ENCODE results near the gene OGA.

OGA gene

DNA sequence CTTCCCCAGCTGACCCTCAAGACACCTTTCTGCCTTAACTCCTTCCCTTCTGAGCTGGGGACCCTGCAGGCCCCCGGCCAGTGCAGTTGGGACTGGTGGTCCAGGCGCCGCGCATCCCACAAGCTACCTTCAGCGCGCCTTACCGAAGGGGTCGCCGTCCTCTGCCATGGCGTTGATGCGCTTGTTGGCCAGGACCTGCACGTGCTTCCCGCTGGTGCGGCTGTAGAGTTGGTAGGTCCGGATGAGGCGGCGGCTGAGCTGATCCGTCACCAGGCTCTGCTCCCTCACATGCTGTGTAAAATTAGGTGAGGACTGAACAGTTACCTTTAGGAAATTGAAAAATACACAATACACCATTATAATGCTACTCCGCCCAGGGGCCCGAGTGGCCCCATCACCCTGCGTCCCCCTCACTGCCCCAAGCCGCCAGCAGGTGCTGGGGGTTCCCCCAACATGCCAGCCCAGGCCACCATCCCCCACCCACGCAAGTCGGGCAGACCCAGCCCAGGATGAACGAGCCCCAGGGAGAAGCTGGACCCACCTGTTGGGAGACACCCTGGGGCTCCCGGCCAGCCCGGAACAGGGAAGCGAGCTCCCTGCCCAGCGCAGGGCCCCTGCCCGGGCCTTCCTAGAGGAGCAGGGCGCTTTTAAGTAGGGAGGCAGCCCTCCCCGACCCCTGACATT lies 43.5 kb downstream of the OGA start:
- no peak for DNase-seq

DNA sequence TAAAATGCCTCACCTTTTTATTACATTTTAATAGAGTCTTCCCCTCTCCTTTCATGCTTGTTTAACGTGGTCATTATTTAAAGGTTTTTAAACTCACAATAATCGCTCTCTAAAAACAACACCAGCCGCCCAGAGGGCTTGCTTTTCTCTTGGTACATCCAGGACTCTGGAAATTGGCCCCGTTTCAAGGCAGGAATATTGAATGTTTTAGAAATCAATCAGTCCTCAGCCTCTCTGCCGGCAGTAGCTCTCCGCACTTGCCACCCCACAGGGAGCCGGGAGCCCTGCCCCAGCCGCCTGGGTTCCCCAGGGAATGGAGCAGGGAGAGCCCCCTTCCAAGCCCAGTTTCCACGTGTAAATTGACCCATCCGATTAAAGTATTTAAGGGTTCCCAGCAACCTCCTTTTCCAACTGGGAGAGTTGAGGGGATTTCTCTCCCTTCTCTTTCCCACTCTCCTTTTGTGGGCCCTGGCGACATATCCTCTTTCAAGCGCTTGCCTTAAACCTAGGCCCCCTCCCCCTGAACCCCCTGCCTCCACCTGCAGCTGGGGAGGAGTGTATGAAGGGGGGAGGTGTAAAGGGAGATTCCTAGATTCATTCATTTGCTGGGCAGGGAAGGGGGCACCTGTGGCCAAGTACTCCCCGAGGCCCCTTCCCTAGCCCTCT lies 44.2 kb downstream of the OGA start:
- DNase-seq, result no peak

DNA sequence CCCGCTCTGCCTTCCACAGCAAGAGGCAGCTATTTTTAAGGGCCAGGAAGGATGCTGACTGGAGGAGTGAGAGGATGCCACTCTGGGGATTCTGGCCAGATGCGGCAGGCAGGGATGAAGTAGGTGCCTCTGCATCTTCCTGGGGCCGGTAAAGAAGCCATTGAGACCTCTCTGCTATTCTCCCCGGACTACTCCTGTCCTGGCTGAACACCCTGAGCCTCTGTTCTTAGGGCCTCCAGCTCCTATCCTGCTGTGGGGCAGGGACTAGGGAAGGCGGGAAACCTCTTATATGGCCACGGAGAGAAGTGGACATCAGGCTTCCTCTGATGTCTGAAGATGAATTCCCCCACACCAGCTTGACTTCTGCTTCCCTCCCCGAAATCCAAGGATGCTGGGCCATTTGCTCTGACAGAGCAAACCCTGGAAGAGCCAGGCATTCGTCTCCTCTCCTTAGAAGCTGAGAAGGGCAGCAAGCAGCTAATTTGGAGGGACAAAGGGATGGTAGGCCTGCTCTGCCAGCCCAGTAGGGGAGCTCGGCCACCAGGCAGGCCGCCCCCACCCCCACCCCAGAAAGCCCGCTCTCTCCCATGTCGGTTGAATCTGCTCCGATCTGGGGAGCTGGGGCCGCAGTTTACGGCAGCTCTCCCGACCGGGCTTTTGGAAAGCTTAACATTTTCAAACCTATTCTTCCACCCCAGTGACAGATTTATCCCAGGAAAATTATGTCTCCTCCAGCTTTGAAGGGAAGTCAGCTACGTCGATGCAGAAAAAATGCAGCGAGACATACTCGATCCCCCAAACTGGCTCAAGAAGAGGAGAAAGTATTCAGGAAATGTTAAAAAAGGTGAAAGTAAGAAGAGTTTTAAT lies 45.1 kb downstream of the OGA start:
- no peak for DNase-seq

DNA sequence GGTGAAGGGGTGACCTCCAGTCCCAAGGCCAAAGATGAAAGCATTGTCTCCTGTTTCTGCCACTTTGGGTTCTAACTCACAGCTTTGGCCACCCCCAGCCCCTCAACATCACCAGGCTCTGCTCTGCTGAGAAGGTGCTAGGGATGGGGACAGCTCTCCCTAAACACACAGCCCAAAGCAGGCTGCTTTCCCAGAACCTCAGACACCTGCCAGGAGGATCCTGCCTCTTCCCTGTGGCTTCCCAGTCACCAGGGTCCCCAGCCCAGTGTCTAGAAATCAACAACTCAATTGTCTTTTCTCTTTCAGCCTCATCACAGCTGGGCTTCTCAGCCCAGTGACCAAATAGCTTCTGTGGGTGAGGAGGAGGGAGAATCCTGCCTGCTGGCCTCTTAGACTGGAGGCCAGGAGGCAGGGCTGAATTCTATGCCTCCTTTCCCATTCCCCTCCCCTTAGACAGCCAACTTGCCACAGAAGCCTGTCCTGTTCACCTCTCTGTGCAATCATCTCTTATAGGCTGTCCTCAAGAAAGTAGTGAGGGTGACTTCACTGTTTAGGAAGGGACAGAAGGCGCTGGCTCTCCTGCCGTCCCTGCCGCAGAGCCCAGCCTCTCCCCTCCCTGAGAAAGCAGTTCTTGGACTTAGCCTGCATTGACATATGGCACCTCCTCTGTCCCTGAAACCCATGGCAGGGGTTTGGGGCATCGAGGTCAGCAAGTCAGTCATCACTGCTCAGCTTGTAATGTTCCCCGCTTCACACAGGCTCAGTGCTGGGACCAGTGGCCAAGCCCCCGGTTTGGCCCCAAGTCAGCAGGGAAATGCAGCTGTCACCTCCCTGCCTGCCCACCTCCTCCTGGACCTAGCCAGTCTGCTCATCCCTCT lies 46.0 kb downstream of the OGA start:
- no peak for DNase-seq

DNA sequence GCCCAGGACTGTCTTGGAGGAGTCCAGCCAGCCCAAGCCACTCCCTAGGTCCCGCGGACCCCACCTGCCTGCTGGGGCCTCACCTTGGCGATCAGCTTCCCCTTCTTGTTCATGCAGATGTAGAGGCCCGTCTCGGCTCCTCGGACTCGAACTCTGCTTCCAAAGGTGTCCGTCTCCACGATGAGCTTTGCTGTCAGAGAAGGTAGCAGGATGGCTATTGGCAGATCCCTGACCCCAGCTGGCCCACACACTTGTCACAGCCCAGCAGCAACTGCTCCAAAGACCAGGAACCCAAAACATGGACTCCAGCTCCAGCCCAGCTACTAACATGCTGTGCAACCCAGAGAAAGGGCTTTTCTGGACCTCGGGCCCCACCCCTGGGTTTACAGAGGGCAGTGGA lies 46.9 kb downstream of the OGA start:
- DNase-seq, result no peak

DNA sequence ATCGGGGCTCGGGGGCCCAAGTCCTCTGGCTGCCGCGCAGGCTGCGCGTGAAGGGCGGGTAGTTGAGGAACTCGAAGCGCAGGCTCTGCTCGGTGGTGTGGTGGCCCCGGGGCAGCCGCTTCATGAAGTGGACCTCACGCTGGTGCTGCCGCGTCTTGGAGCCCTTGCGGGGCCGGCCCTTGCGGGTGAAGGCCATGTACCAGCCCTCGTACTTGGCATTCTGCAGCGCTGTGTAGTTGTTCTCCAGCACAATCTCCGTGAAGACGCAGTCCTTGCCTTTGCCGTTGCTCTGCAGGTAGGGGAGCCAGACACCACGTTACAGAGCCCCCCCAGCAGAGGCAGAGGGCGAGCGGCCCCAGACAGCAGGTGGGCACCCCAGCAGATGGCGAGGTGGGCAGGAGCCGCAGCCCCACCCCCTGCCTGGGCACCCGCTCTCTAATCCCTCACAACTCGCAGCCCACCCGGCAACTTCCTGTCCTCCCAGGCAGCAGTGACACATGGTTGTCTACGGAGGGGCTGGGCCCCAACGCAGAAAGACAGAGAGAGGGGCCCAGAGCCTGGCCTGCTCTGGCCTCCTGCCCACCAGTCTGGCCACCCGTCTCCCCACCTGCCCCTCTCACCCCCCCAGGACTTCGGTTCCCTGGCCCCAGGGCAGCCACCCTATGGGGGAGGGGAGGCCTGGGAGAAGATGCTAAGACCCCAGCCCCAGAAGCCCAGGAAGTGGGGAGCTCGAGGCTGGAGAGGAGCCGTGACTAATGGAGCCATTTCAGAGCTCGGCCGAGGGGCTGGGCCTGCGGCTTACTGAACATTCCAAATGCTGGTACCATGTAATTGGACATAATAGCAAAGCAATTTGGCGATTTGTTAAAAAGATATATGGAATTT lies 47.7 kb downstream of the OGA start:
- no peak for DNase-seq

DNA sequence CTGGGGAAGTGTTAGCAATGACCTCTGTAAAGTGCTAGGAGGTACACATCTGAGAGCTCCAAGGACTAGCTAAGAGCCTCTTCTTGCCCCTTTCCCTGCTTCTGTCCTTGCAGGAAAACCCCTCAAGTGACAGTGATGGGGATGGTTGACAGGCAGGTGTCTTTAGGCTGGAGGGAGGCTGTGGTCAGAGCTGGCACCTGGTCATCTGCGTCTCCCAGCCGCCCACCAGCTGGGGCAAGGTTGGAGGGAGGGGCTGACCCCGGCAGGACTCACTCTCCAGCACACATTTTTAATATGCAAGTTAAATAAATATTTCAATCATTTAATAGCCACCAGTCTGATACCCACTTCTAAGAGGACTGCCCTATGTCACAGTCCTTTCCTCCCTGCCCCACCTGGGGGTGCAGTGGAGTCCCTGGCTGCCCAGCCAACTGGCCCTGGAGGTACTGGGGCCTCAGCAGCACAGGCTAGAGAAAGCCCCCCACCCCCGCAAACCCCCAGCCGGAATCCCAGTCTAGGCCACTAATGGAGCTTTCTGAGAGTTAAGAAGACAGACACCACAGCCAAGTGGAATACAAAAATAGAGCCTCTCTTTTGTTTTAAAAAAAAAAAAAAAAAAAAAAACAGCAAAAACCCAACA lies 48.6 kb downstream of the OGA start:
- no peak for DNase-seq

DNA sequence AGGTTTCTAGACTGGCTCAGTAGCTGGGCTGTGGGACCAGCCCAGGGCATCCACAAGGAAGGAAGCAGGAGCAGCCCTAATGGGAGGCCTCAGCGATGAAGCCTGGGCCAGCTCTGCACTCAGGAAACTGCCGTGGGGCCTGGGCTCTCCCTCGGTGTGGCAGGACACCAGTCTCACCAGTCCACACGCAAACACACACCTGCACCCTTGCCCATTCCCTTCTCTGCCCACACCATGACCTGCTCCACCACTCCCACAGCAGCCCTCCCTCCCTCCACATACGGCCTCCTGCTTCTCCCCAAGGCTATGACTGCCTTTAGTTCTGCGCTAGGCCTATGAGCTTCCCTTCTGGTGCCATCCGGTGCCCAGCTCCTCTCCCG lies 49.5 kb downstream of the OGA start:
- DNase-seq, result no peak

DNA sequence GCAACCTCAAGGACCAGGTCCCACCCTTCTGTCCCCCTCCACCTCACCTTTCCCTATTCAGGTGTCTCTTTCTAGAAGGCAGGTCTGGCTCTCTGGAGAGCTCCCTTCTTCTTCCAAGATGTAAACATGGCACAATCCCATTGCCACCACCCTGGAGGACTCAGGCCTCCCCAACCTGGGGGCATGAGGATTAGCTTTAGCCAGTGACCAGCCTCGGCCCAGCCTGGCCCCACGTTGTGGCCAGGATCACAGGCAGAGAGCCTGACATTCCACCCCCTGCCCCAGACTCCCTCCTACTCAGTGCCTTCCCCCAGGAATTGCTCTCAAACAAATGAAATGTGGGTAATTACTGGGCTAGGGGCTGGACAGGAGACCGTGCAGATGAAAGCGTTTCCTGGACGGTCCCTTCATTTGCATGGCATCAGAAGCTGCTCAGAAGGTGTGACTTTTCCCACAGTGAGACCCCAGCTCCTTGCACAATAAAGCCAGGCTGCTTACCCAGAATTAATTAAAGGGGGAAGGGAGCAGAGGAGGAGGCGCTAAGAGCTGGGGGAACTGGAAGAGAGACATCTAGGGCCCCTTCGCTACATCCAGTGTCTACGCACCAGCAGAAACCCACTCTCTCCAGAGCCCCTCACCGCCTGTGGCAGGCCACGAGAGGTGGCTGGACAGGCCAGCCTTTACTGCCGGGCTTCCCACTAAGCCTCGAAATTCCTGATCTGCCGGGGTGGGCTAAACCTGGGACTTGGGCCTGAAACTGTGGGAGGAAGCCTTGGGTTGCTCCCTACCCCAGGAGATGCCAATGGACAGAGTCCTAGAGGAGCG lies 50.1 kb downstream of the OGA start:
- DNase-seq, result no peak

DNA sequence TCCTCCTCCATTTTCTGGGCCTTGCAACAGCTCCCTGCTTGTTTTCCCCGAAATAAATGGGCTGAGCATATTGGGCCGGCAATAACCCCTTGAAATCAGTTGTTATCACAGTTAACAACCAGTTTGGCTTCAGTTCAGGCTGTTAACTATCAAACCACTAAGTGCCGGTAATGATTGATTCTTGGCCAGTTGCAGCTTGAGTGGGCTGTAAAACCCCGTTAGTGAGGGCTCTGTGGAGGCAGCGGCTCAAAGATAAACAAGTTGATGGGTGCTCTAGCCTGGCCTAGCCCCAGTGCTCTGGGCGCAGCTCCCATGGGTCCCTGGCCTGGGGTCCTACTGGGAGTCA lies 50.7 kb downstream of the OGA start:
- DNase-seq, result no peak

DNA sequence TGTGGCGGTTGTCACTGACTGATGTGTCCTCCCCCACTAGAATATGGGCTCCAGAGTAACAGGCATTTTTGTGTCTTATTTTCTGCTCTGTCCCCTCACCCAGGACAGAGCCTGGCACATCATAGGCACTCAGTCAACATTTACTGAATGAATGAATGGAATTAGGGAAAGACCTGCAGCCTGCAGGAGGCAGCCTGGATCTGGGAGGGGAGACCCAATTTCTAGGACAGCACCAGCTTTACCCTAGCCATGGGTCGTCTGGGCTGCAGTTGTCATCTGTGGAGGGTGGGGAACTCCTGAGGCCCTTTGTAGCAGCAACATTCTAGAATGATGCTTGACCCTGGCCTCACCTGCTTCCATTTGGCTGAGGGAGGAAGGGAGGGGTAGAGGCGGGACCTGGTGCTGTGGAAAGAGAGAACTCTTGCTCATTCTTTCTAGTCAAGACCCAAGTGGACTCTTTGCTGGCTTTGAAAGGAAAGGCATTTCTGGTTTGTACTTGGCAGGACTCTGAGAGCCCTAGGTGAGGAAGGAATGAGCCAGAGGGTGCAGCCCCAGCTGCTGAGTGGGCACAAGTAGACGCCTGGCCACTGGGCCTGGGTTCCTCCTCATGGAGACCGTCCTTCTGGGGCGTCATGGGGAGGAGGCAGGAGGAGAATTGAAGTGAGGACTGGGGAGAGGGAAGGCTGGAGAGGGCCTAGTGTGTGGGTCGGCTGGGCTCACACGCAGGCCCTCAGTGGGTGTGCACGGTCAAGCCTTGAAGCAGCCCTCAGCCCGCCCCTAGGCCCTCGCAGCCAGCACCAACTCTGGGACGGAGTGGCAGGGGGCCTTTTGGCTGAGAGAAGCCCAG lies 51.3 kb downstream of the OGA start:
- DNase-seq, result no peak

DNA sequence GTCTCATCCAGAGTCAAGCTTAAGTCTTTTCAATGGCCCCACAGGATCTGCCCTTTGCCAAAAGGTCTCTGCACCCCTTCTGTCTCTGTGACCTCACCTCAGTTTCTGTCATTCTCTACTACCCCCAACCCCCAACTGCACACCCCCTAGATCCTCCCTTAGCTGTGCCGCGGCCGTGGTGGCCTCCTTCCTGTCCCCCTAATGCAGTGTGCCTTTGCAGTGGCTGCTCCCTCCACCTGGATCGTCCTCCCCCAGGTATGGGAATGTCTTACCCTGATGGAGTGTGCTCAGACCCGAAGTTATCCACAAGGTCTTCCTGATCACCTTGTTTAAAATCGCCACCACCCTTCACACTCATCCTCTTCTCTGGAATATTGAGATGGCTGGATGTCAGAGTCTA lies 51.9 kb downstream of the OGA start:
- no peak for DNase-seq

DNA sequence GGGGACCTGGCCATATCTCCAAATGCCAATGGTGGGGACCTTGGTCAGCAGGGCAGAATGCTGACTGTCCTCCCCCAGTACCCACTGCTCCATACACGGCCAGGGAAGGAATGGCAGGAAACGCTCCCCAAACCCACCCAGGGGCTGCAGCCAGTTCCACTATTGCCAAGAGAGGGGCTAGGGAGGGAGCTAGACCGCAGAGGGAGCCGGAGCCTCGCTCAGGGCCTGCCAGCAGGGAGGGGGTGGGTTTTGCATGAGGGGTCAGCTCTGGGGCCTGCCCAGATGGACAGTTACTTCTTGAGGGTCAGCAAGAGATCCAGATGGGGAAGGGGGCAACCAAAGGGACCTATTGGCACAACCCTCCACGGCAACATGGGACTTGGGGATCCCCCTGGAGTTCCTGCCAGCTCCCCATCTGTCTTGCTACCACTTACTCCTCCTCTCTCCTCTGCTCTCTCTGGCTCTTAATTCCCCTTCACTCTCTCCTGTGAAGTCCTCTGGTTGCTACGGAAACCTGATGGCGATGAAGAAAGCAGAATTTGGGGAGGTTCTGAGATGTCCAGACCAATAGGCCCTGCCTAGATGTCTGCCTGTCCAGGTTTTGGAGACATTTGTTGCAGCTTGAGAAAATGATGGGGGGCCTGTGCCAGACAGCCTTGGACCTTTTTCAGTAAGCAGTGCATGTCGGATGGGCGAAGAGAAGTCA lies 55.0 kb downstream of the OGA start:
- DNase-seq, result no peak

DNA sequence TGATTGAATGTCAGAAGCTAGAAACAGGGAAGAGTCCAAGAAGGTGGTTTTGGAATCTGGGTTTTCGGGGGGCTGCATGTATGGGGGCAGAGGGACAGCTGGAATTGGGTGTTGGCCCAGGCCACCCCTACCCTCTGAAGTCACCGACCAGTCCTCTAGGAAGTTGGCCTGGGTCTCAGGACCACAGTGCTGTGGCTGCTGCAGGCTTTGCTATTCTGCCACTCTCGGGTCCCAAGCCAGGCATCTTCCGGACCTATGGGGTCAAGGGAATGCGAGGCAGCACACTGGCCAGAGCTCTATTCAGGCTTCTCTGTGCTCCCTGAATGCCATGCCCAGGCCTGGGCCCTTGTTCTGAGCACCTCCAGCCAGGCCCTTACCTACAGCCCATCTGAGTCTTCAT lies 55.5 kb downstream of the OGA start:
- DNase-seq, result no peak

DNA sequence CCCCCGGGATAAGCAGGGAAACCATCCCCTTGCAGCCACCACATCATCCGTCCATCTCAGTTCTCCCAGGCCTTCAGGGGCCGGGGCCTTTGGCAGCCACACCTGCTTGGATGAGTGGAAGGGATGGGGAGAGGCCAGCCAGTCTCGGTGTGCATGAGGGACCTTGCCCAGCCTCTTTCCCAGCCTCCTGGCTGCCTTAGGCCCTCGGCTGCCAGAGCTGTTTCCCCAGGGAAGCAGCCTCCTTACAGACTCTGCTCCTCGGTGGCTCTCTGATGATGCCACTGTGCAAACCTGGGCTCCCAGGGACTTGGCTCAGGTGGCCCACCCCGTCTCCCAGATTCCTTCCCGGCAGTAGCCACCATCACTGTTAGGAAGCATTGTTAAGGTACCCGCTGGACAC lies 57.0 kb downstream of the OGA start:
- no peak for DNase-seq

DNA sequence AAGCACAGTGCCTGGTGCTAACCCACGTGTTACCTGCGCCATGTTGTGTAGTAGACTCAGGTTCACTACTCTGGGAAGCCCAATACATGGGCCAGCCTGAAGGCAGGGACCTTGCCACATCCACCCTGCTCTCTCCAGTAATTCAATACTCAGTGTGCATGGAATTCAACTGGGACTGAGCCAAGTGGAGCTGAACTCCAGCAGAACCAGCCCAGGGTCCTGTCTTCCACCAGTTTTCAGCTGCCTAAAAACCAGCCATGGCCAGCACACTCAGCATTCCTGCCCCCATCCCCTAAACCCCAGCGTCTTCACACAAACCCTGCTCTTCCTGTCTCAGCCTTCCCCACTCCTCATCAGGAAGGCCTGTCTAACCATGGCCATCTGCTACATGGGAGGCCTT lies 57.7 kb downstream of the OGA start:
- DNase-seq, result no peak

DNA sequence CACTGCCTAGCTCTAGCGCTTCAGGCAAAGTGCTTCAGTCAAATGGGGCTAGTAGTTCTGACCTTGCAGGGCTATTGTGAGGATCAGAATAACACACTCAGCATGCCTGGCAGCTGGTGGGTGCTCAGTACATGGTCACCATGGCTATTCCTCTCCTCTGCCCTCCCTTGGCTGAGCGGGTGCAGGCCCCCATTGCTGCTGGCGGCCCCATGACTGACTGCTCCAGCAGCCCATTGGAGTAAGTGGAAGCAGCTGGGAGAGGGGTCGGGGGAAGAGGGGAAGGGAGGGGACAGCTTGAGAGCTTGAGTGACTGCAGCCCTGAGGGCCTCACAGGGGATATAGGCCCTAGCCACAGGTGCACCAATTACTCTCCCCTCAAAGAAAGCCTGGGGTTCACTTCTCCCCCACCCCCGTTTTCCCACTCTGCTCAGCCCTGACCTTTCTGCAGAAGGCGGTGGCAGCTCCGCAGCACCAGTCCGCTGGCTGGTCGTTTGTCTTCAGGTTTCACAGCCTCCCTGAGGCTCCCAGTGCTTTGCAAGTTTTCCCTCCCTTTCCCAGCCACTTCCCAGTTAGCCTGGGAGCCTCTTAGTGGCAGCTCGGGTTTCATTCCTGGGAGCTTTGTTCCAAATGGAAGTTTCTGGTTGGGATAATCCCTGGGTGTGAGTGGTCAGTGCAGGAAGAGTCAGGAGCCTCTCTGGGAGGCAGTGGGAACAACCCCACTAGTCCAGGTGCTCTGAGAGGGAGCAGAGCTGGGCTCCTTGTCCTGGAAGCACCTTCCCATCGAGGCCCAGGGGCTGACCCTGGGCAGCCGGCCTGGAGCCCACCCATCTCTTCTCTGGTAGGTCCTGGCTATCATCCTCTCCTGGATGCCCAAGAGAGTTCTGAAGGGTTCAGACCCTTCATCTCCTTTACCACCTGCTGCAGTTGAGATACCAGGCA lies 58.7 kb downstream of the OGA start:
- no peak for DNase-seq

DNA sequence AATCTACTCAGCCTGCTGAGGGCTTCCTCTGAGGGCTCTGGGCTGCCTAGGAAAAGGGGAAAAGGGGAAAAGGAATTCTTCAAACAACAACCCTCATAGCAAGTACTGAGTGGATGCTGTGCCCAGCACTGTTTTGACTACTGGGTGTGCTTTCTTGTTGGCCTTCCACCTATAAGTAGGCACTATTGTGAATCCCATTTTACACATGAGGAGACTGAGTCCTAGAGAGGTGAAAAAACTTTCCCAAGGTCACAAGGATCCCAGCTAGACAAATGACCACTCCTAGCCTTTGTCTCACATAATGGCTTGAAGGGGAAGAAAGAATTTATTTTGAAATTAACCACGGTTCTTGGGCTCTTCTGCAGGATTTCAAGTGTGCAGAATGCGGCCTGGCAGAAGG lies 59.4 kb downstream of the OGA start:
- DNase-seq, result no peak

All from central memory CD4-positive, alpha-beta T cell (primary cell).